Endothelial cell of umbilical vein (primary cell): Measurements from ENCODE around the gene NME5.

Experiments
- CTCF ChIP-seq, 2 donors: IDR thresholded peaks; 1 replicate in 1 of 2; 2 replicates in 1 of 2; pipeline ENCODE4 v1.5.1; 2011; ENCODE audit warnings: low read length in 2 of 2, mild to moderate bottlenecking in 2 of 2, moderate library complexity in 2 of 2, control low read depth in 1 of 2, inconsistent platforms in 1 of 2, low read depth in 1 of 2; ENCODE audit not compliant: insufficient read depth in 1 of 2; ENCODE audit errors: extremely low read depth in 1 of 2
- EZH2 ChIP-seq: IDR thresholded peaks from 2 replicates; pipeline ENCODE4 v1.6.1; 2012; ENCODE audit warnings: borderline replicate concordance, low read depth, mild to moderate bottlenecking, moderate library complexity, low read length, inconsistent platforms; ENCODE audit not compliant: severe bottlenecking
- FOS ChIP-seq: IDR thresholded peaks from 2 replicates; pipeline ENCODE4 v1.6.1; 2011; ENCODE audit warnings: mild to moderate bottlenecking, low read length, moderate library complexity, borderline replicate concordance; ENCODE audit not compliant: insufficient read depth
- GATA2 ChIP-seq: IDR thresholded peaks from 2 replicates; pipeline ENCODE4 v1.7.0; 2011; ENCODE audit warnings: low read depth, mild to moderate bottlenecking, moderate library complexity, mixed read lengths, low read length; ENCODE audit not compliant: insufficient read length, insufficient read depth
- JUN ChIP-seq: IDR thresholded peaks from 2 replicates; pipeline ENCODE4 v1.6.1; 2011; ENCODE audit warnings: borderline replicate concordance, low read depth; ENCODE audit not compliant: insufficient read length, insufficient read depth
- MAX ChIP-seq: IDR thresholded peaks from 2 replicates; pipeline ENCODE4 v1.6.1; 2011; ENCODE audit not compliant: insufficient read depth, insufficient read length
- MYC ChIP-seq: IDR thresholded peaks from one replicate; pipeline ENCODE4 v1.6.1; 2011; ENCODE audit warnings: mild to moderate bottlenecking, low read depth, low read length
- POLR2A ChIP-seq: IDR thresholded peaks from 2 replicates; pipeline ENCODE4 v1.6.1; 2012; ENCODE audit warnings: low read depth, mild to moderate bottlenecking, control low read depth, low read length
- POLR2AphosphoS5 ChIP-seq: IDR thresholded peaks from 2 replicates; pipeline ENCODE4 v1.6.1; 2012; ENCODE audit warnings: low read depth, mild to moderate bottlenecking, control low read depth, low read length, moderate library complexity; ENCODE audit not compliant: insufficient read depth

- no peak for TF ChIP-seq MAX
- TF ChIP-seq CTCF (IDR thresholded peaks at IDR 0.05; ENCODE audit: extremely low read depth in 1 of 2, insufficient read depth in 1 of 2, low read depth in 1 of 2, low read length in 2 of 2), result no peak
- no peak for TF ChIP-seq POLR2A
- TF ChIP-seq POLR2AphosphoS5, result peak; percentile 18
- TF ChIP-seq EZH2, result no peak
- TF ChIP-seq FOS, result peak; percentile 34
- no peak for TF ChIP-seq MYC
- peak; percentile 60 for TF ChIP-seq JUN
- no peak for TF ChIP-seq GATA2
Measured at GRCh38 chr5:138128334-138128733, 10.9 kb downstream of the NME5 start.
